Endothelial cell of umbilical vein (primary cell): Measurements from ENCODE around the gene CACNA2D1.

Experiments
- JUN ChIP-seq: IDR thresholded peaks from 2 replicates; pipeline ENCODE4 v1.6.1; 2011; ENCODE audit warnings: borderline replicate concordance, low read depth; ENCODE audit not compliant: insufficient read length, insufficient read depth
- TF ChIP-seq, protein P1 (sequence below), 2 donors: IDR thresholded peaks; 1 replicate in 1 of 2; 2 replicates in 1 of 2; pipeline ENCODE4 v1.5.1; 2011; ENCODE audit warnings: low read length in 2 of 2, mild to moderate bottlenecking in 2 of 2, moderate library complexity in 2 of 2, control low read depth in 1 of 2, inconsistent platforms in 1 of 2, low read depth in 1 of 2; ENCODE audit not compliant: insufficient read depth in 1 of 2; ENCODE audit errors: extremely low read depth in 1 of 2

DNA sequence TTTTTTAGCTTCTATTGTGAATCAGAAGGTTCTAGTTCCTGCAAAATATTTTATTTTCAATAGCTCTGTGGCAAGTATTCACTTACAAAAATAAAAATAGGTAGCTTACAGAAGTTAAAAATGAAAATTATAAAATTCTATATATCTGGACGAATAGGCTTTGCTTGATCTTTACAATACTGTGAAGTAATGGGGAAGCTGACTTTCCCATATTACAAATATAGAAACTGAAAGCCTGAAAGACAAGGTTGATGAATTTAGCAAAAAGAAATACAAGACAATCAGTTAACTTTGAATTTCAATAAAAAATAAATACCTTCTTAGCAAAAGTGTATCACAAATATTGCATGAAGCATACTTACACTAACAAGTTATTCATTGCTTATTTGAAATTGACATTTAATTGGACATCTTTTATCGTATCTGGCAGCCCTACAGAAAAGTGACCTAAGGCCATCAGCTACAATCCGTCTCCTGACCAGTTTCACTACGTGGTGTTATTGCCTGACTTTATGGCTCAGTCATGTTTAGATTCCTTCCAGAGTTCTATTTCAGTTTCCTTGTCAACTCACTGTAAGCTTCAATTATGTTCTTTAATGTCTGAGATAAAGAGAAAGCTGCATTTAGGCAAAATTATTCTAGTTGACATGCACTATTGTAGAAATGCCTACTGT lies 363.2 kb downstream of the CACNA2D1 start:
- TF ChIP-seq, protein P1, sequence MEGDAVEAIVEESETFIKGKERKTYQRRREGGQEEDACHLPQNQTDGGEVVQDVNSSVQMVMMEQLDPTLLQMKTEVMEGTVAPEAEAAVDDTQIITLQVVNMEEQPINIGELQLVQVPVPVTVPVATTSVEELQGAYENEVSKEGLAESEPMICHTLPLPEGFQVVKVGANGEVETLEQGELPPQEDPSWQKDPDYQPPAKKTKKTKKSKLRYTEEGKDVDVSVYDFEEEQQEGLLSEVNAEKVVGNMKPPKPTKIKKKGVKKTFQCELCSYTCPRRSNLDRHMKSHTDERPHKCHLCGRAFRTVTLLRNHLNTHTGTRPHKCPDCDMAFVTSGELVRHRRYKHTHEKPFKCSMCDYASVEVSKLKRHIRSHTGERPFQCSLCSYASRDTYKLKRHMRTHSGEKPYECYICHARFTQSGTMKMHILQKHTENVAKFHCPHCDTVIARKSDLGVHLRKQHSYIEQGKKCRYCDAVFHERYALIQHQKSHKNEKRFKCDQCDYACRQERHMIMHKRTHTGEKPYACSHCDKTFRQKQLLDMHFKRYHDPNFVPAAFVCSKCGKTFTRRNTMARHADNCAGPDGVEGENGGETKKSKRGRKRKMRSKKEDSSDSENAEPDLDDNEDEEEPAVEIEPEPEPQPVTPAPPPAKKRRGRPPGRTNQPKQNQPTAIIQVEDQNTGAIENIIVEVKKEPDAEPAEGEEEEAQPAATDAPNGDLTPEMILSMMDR (IDR thresholded peaks at IDR 0.05; ENCODE audit: extremely low read depth in 1 of 2, insufficient read depth in 1 of 2, low read depth in 1 of 2, low read length in 2 of 2): no peak
- TF ChIP-seq JUN: no peak
